ENCODE data around the gene ARHGEF10L.

ARHGEF10L gene

DNA sequence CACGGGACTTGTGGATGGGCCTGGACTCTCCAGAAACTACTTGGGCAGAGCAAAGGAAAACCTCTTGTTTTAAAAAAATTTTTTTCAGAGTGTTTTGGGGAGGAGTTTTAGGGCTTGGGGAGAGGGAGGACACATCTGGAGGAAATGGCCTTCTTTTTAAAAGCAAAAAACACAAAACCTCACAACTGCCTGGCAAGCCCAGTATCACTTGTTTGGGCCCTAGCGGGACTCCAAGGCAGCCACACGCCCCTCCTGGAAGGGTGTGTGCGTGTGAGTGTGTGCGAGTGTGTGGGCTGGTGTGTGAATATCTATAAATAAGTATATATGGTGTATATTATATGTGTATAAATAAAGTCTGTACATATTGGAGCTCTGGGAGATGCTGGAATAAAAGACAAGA is 158.0 kb downstream of the ARHGEF10L start:
- ChIA-PET CTCF (interaction anchor here (0.6 to 3.4 kb wide), 4 partner anchors 9 to 92 kb away, joined by 3 to 19 read pairs (median 4); no protein-coding TSS in a partner anchor), POLR2A (interaction anchor here (1.5 kb wide), 1 partner anchor 36 kb away, joined by 3 read pairs; no protein-coding TSS in a partner anchor)
- H3K4me1 ChIP-seq (ENCODE audit: control insufficient read depth, insufficient read depth, low read length): no peaks in the 10 kb centered on the region
- H3K9me3 ChIP-seq (ENCODE audit: control insufficient read depth, insufficient read depth, low read depth, low read length): no peaks in the 10 kb centered on the region
- H3K36me3 ChIP-seq (ENCODE audit: control insufficient read depth in 2 of 2, insufficient read depth in 1 of 2, low read length in 2 of 2): no peaks in the 10 kb centered on the region
- H3K4me3 ChIP-seq (ENCODE audit: low read depth, low read length): no peak overlapping the region
- no peak overlapping the region for H3K27ac ChIP-seq (ENCODE audit: extremely low read depth, low read depth, low read length)
- TF ChIP-seq ZNF24 (tag by site-specific recombination; IDR thresholded peaks at IDR 0.05) (no peak), HOXA7 (CRISPR knock-in tag; IDR thresholded peaks at IDR 0.05; ENCODE audit: borderline replicate concordance) (no peak), ZNF266 (tag by site-specific recombination; IDR thresholded peaks at IDR 0.05; ENCODE audit: low read depth) (no peak), TCF7L2 (IDR thresholded peaks at IDR 0.05; ENCODE audit: borderline replicate concordance, low read depth, low read length) (no peak), ZNF138 (tag by site-specific recombination; IDR thresholded peaks at IDR 0.05; ENCODE audit: borderline replicate concordance) (no peak), WT1 (tag by site-specific recombination; IDR thresholded peaks at IDR 0.05) (no peak), ZBTB17 (tag by site-specific recombination; IDR thresholded peaks at IDR 0.05) (no peak), ZNF830 (tag by site-specific recombination; IDR thresholded peaks at IDR 0.05; ENCODE audit: low read depth) (no peak)

DNA sequence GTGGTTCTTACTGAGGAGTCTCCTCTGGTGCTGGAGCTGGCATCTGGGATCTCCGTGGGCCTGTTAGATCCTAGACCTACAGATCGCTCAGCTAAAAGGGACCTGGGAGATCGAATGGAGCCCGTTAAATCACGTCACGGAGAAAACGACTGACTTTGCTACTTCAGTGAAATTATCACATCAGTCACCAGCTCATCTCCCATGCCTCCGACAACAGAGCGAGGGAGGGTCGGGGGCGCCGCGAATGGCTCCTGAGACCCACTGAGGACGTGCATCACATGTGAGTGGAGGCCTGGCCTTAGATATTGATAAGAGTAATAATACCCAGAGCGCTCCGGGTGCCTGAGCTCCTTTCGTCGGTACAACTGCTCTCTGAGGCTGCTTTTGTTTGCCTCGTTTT is 160.1 kb downstream of the ARHGEF10L start:
- TF ChIP-seq ZNF335 (tag by site-specific recombination; conservative IDR thresholded peaks at IDR 0.05) (no peak), ZNF146 (tag by site-specific recombination; IDR thresholded peaks at IDR 0.05) (no peak), GLI2 (tag by site-specific recombination; IDR thresholded peaks at IDR 0.05; ENCODE audit: borderline replicate concordance, low read depth) (no peak), ZNF600 (tag by site-specific recombination; IDR thresholded peaks at IDR 0.05) (no peak), SP2 (tag by site-specific recombination; IDR thresholded peaks at IDR 0.05) (no peak), SETDB1 (IDR thresholded peaks at IDR 0.05; ENCODE audit: insufficient read length, low read length) (no peak), ZNF19 (tag by site-specific recombination; IDR thresholded peaks at IDR 0.05; ENCODE audit: low read depth) (no peak), SALL2 (tag by site-specific recombination; IDR thresholded peaks at IDR 0.05; ENCODE audit: borderline replicate concordance) (no peak), ZNF24 (tag by site-specific recombination; IDR thresholded peaks at IDR 0.05) (no peak), ZNF792 (tag by site-specific recombination; IDR thresholded peaks at IDR 0.05) (no peak), ZNF658 (tag by site-specific recombination; IDR thresholded peaks at IDR 0.05) (no peak), KLF10 (tag by site-specific recombination; IDR thresholded peaks at IDR 0.05) (no peak), ZNF311 (tag by site-specific recombination; IDR thresholded peaks at IDR 0.05; ENCODE audit: borderline replicate concordance) (no peak), WT1 (tag by site-specific recombination; IDR thresholded peaks at IDR 0.05) (no peak), ZBTB8A (tag by site-specific recombination; IDR thresholded peaks at IDR 0.05) (no peak), ZNF133 (tag by site-specific recombination; IDR thresholded peaks at IDR 0.05) (no peak), GLIS1 (tag by site-specific recombination; IDR thresholded peaks at IDR 0.05) (no peak)
- TF ChIP-seq, protein P1, sequence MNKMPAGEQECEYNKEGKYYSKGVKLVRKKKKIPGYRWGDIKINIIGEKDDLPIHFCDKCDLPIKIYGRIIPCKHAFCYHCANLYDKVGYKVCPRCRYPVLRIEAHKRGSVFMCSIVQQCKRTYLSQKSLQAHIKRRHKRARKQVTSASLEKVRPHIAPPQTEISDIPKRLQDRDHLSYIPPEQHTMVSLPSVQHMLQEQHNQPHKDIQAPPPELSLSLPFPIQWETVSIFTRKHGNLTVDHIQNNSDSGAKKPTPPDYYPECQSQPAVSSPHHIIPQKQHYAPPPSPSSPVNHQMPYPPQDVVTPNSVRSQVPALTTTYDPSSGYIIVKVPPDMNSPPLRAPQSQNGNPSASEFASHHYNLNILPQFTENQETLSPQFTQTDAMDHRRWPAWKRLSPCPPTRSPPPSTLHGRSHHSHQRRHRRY (tag by site-specific recombination; IDR thresholded peaks at IDR 0.05): no peak
- TF ChIP-seq, protein P2, sequence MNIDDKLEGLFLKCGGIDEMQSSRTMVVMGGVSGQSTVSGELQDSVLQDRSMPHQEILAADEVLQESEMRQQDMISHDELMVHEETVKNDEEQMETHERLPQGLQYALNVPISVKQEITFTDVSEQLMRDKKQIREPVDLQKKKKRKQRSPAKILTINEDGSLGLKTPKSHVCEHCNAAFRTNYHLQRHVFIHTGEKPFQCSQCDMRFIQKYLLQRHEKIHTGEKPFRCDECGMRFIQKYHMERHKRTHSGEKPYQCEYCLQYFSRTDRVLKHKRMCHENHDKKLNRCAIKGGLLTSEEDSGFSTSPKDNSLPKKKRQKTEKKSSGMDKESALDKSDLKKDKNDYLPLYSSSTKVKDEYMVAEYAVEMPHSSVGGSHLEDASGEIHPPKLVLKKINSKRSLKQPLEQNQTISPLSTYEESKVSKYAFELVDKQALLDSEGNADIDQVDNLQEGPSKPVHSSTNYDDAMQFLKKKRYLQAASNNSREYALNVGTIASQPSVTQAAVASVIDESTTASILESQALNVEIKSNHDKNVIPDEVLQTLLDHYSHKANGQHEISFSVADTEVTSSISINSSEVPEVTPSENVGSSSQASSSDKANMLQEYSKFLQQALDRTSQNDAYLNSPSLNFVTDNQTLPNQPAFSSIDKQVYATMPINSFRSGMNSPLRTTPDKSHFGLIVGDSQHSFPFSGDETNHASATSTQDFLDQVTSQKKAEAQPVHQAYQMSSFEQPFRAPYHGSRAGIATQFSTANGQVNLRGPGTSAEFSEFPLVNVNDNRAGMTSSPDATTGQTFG (tag by site-specific recombination; IDR thresholded peaks at IDR 0.05; ENCODE audit: borderline replicate concordance): no peak
- TF ChIP-seq, protein P3, sequence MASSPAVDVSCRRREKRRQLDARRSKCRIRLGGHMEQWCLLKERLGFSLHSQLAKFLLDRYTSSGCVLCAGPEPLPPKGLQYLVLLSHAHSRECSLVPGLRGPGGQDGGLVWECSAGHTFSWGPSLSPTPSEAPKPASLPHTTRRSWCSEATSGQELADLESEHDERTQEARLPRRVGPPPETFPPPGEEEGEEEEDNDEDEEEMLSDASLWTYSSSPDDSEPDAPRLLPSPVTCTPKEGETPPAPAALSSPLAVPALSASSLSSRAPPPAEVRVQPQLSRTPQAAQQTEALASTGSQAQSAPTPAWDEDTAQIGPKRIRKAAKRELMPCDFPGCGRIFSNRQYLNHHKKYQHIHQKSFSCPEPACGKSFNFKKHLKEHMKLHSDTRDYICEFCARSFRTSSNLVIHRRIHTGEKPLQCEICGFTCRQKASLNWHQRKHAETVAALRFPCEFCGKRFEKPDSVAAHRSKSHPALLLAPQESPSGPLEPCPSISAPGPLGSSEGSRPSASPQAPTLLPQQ (tag by site-specific recombination; IDR thresholded peaks at IDR 0.05): no peak
- H3K27ac ChIP-seq (ENCODE audit: extremely low read depth, low read depth, low read length): no peak overlapping the region
- POLR2A ChIA-PET: interaction anchor here (0.6 kb wide), 1 partner anchor 170 kb away, joined by 3 read pairs; no protein-coding TSS in a partner anchor

More for the DNA sequence above, 160.1 kb downstream of the ARHGEF10L start:
- Histone ChIP-seq H3K9me3 (ENCODE audit: control insufficient read depth, insufficient read depth, low read depth, low read length) (no peaks in the 10 kb centered on the region), H3K36me3 (ENCODE audit: control insufficient read depth in 2 of 2, insufficient read depth in 1 of 2, low read length in 2 of 2) (no peaks in the 10 kb centered on the region), H3K4me1 (ENCODE audit: control insufficient read depth, insufficient read depth, low read length) (no peaks in the 10 kb centered on the region), H3K4me3 (ENCODE audit: low read depth, low read length) (no peak overlapping the region)
- CTCF ChIA-PET: no interaction called here
